Measurements from ENCODE around the gene VWA5B1.

- TF ChIP-seq CTCF (IDR thresholded peaks at IDR 0.05; ENCODE audit: low read length) (no peak), EZH2 (optimal IDR thresholded peaks at IDR 0.05; ENCODE audit: low read depth, low read length) (no peak)
Measured at GRCh38 chr1:20266642-20267041, 24.0 kb upstream of the VWA5B1 start.
